Measurements from ENCODE around the gene PCNT. TPM values are rescaled to one million over a fixed set of nuclear protein-coding genes. Genes with fewer than 3 reads are reported as not detected.

PCNT gene
- total and polyA plus RNA-seq, 2 experiments from 2014 or later = 18.3 to 26.6 TPM

DNA sequence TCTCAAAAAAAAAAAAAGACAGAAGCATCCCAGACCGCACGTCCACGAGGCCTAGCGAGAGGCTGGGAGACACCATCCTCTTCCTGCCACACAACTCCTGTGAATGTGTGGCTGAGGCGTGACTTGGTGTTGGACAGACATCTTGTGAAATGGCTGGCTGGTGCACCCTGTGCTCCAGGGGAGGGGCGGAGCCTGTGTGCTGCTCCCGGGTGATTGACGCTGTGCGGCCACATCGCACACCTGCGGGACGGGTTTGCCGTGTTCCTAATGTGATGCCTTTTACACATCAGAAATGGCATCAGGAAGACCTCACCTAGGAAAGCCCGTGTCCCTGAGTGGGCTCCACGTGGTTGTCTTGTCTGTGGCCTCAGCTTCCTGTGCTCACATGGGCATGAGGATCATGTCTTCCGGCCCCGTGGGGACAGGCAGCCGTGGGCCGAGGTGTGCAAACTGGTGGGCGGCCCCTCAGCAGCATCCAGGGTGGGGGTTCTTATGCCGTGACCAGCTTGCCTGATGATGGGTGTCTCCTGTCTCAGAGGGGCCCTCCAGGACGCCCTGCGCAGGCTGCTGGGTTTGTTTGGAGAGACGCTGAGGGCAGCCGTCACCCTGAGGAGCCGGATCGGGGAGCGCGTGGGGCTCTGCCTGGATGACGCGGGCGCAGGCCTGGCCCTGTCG lies 64.4 kb downstream of the PCNT start:
- TF ChIP-seq, protein P1, sequence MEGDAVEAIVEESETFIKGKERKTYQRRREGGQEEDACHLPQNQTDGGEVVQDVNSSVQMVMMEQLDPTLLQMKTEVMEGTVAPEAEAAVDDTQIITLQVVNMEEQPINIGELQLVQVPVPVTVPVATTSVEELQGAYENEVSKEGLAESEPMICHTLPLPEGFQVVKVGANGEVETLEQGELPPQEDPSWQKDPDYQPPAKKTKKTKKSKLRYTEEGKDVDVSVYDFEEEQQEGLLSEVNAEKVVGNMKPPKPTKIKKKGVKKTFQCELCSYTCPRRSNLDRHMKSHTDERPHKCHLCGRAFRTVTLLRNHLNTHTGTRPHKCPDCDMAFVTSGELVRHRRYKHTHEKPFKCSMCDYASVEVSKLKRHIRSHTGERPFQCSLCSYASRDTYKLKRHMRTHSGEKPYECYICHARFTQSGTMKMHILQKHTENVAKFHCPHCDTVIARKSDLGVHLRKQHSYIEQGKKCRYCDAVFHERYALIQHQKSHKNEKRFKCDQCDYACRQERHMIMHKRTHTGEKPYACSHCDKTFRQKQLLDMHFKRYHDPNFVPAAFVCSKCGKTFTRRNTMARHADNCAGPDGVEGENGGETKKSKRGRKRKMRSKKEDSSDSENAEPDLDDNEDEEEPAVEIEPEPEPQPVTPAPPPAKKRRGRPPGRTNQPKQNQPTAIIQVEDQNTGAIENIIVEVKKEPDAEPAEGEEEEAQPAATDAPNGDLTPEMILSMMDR (IDR thresholded peaks at IDR 0.05; ENCODE audit: low read depth, low read length) = no peak
- Histone ChIP-seq H3K27ac (no peak overlapping the region), H3K27me3 (no peaks in the 10 kb centered on the region), H3K36me3 (peaks cover 3% of the 10 kb centered on the region), H3K4me1 (ENCODE audit: low read depth) (no peaks in the 10 kb centered on the region), H3K9me3 (ENCODE audit: low read depth) (no peaks in the 10 kb centered on the region), H3K4me3 (no peak overlapping the region)
- DNase-seq (ENCODE audit: low read depth in 1 of 2, low spot score in 1 of 2) = no peak

DNA sequence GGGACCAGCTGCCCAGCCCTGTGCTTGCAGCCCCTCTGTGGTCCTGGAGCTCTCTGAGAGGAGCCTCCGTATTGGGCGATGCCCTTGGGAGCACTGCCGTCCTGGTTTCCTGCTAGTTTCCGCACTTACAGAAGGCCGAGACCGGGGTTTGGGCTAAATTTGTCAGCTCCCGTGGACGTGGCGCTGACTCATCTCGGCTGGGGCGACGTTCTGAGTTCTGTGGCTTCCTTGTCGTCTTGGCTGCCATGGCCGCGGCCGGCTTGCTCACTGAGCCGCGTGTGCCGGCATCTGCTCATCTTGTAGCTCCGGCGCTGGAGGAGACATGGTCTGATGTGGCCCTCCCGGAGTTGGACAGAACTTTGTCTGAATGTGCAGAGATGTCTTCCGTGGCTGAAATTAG lies 64.9 kb downstream of the PCNT start:
- TF ChIP-seq, protein P1 (IDR thresholded peaks at IDR 0.05; ENCODE audit: low read depth, low read length) = no peak
- peaks cover 3% of the 10 kb centered on the region for H3K36me3 ChIP-seq
- DNase-seq (ENCODE audit: low read depth in 1 of 2, low spot score in 1 of 2) = no peak
- no peak overlapping the region for H3K27ac ChIP-seq
- no peaks in the 10 kb centered on the region for H3K4me1 ChIP-seq (ENCODE audit: low read depth)
- no peak overlapping the region for H3K4me3 ChIP-seq
- H3K27me3 ChIP-seq = no peaks in the 10 kb centered on the region
- no peaks in the 10 kb centered on the region for H3K9me3 ChIP-seq (ENCODE audit: low read depth)

DNA sequence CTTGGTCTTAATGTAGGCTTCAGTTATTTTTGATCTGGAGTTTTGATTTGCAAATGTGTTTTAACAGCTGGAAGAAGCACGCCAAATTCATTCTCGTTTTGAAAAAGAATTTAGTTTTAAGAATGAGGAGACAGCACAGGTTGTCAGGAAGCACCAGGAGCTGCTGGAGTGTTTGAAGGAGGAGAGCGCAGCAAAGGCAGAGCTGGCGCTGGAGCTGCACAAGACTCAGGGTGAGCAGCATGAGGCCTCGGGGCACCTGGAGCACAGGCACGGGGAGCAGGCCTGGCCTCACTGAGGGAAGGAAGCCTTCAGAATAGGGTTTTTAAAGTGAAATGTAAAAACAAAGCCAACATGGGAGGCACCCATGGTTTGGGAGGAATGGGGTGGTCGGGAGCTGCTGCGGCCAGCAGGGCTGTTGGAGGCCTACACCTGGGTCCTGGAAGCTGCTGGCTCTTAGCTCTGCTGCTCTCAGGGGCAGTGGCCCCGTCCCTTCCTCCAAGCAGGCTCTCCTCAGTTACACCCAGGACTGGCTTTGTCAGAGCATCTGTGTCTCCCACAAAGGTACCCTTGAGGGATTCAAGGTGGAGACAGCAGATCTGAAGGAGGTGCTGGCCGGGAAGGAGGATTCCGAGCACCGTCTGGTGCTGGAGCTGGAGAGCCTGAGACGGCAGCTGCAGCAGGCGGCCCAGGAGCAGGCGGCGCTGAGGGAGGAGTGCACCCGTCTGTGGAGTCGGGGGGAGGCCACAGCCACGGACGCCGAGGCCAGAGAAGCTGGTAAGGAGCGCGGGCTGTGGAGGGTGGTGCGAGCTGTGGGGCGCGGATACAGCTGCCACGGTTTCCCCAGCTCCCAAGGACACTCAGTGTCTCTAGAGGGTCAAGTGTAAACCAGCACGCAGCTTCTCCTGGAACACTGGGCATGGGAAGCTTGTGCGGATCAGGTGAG lies 66.9 kb downstream of the PCNT start:
- Histone ChIP-seq H3K27me3 (no peaks in the 10 kb centered on the region), H3K9me3 (ENCODE audit: low read depth) (no peaks in the 10 kb centered on the region), H3K36me3 (peaks cover 7% of the 10 kb centered on the region), H3K27ac (no peak overlapping the region), H3K4me3 (no peak overlapping the region), H3K4me1 (ENCODE audit: low read depth) (no peaks in the 10 kb centered on the region)
- TF ChIP-seq, protein P1 (IDR thresholded peaks at IDR 0.05; ENCODE audit: low read depth, low read length) = no peak
- no peak for DNase-seq (ENCODE audit: low read depth in 1 of 2, low spot score in 1 of 2)

DNA sequence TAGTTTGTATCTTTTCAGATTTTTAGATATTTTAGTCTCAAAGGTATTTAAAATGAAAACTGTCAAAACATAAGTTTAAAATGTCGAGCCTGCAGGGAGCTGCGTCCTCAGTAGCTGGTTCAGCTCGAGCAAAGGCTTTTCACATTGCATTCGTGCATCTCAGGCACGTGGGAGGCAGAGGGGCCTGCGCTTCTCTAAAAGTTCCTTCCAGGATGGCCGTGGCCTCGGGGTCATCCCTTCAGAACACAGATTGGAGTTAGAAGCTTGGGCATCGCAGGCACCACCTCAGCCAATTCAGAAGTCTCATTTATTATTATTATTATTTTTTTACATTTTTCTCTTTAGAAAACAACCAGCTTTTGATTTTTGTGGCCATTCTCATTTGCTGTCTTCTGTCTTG lies 67.8 kb downstream of the PCNT start:
- Histone ChIP-seq H3K9me3 (ENCODE audit: low read depth) (no peaks in the 10 kb centered on the region), H3K36me3 (peaks cover 7% of the 10 kb centered on the region), H3K27me3 (no peaks in the 10 kb centered on the region), H3K4me3 (no peak overlapping the region), H3K27ac (no peak overlapping the region), H3K4me1 (ENCODE audit: low read depth) (no peaks in the 10 kb centered on the region)
- DNase-seq (ENCODE audit: low read depth in 1 of 2, low spot score in 1 of 2) = no peak
- TF ChIP-seq, protein P1 (IDR thresholded peaks at IDR 0.05; ENCODE audit: low read depth, low read length) = no peak

DNA sequence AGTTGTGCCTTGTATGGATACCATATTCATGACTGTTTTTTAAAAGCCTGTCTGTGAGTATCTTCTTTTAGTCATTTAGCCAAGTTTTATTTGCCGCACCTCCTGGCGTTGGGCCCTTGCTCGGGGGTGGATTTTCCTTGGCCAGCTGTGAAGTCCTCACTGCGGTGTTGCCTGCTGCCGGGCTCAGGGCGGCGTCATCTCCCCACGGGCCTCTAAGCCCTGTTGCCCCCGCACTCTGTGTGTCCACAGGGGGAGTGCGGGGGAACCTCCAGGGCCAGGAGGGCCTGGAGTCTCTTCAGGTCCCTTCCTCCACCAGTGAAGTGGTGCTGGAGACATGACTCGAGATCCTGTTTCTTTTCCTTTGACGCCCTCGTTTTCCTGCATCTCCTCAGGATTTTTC lies 69.0 kb downstream of the PCNT start:
- no peak overlapping the region for H3K27ac ChIP-seq
- H3K4me1 ChIP-seq (ENCODE audit: low read depth) = no peaks in the 10 kb centered on the region
- TF ChIP-seq, protein P1 (IDR thresholded peaks at IDR 0.05; ENCODE audit: low read depth, low read length) = peak; percentile 10
- H3K36me3 ChIP-seq = peaks cover 10% of the 10 kb centered on the region
- peak in 1 of 2 donors; percentile 71 for DNase-seq (ENCODE audit: low read depth in 1 of 2, low spot score in 1 of 2)
- no peak overlapping the region for H3K4me3 ChIP-seq
- H3K27me3 ChIP-seq = no peaks in the 10 kb centered on the region
- no peaks in the 10 kb centered on the region for H3K9me3 ChIP-seq (ENCODE audit: low read depth)

All from cardiac muscle cell (in vitro differentiated cells and primary cell).